Naive thymus-derived CD4-positive, alpha-beta T cell (primary cell): ENCODE measurements around the gene NDNF. TPM values are rescaled to one million over a fixed set of nuclear protein-coding genes. Genes with fewer than 3 reads are reported as not detected.

ENCODE experiments used
- ATAC-seq: fragments of 150-1000 bp; cut with Tn5 transposase; 2 replicates; pipeline ENCODE4 v1.10.0; 2021; ENCODE audit warnings: mild to moderate bottlenecking, moderate library complexity
- CTCF ChIA-PET: fragments of 350-600 bp; sonication (Branson Sonifier 250); formaldehyde crosslinking; loops from one replicate; lab custom pipeline; 2021; ENCODE audit warnings: antibody characterized with exemption; lab: Charles Lee
- POLR2A ChIA-PET: fragments of 350-600 bp; sonication (Branson Sonifier 250); formaldehyde crosslinking; loops from one replicate; lab custom pipeline; 2021; ENCODE audit warnings: antibody characterized with exemption, inconsistent platforms; lab: Charles Lee
- DNase-seq, 9 donors: peaks; one replicate each; pipeline versions ENCODE4 v3.0.0 to v3.0.0-alpha.2; 2020 to 2022; ENCODE audit warnings: mixed read lengths in 1 of 9
- H3K27ac ChIP-seq: one replicate; pipeline ENCODE4 v1.7.0; 2013; ENCODE audit warnings: mild to moderate bottlenecking, low read depth, low read length, moderate library complexity
- H3K27me3 ChIP-seq, 2 donors: one replicate each; pipeline ENCODE4 v1.7.0; 2013; ENCODE audit warnings: low read length in 2 of 2, mild to moderate bottlenecking in 2 of 2, moderate library complexity in 2 of 2; ENCODE audit not compliant: control insufficient read depth in 2 of 2, insufficient read depth in 2 of 2
- H3K36me3 ChIP-seq, 3 experiments: 1 replicate in 2 of 3; 2 replicates in 1 of 3; pipeline ENCODE4 v1.7.0; 2013; ENCODE audit warnings: low read length in 3 of 3, mild to moderate bottlenecking in 3 of 3, moderate library complexity in 1 of 3; ENCODE audit not compliant: insufficient read depth in 3 of 3, control insufficient read depth in 2 of 3
- H3K4me1 ChIP-seq, 2 donors: one replicate each; pipeline ENCODE4 v1.7.0; 2013; ENCODE audit warnings: low read length in 2 of 2, mild to moderate bottlenecking in 2 of 2, moderate library complexity in 1 of 2; ENCODE audit not compliant: control insufficient read depth in 2 of 2, insufficient read depth in 2 of 2
- H3K4me3 ChIP-seq: 2 replicates; pipeline ENCODE4 v1.7.0; 2013; ENCODE audit warnings: mild to moderate bottlenecking, low read length
- H3K9me3 ChIP-seq, 3 experiments: 1 replicate in 2 of 3; 2 replicates in 1 of 3; pipeline ENCODE4 v1.7.0; 2013; ENCODE audit warnings: low read length in 3 of 3; ENCODE audit not compliant: control insufficient read depth in 2 of 3
- H3K27ac Mint-ChIP-seq, 9 donors: one replicate each; pipeline ENCODE4 v1.8.0; 2020 to 2022; ENCODE audit warnings: mixed read lengths in 9 of 9, mild to moderate bottlenecking in 8 of 9, moderate library complexity in 5 of 9, inconsistent platforms in 2 of 9
- H3K27me3 Mint-ChIP-seq, 5 donors: one replicate each; pipeline ENCODE4 v1.8.0; 2021 to 2022; ENCODE audit warnings: mixed read lengths in 5 of 5, mild to moderate bottlenecking in 1 of 5
- H3K36me3 Mint-ChIP-seq, 5 donors: one replicate each; pipeline ENCODE4 v1.8.0; 2020 to 2022; ENCODE audit warnings: mixed read lengths in 5 of 5, mild to moderate bottlenecking in 3 of 5, inconsistent platforms in 1 of 5
- H3K4me1 Mint-ChIP-seq, 7 donors: one replicate each; pipeline ENCODE4 v1.8.0; 2020 to 2022; ENCODE audit warnings: mixed read lengths in 7 of 7, mild to moderate bottlenecking in 3 of 7, inconsistent platforms in 1 of 7
- H3K4me3 Mint-ChIP-seq, 10 donors: one replicate each; pipeline ENCODE4 v1.8.0; 2020 to 2022; ENCODE audit warnings: mild to moderate bottlenecking in 10 of 10, mixed read lengths in 10 of 10, moderate library complexity in 6 of 10, inconsistent platforms in 2 of 10
- H3K9me3 Mint-ChIP-seq, 11 donors: one replicate each; pipeline ENCODE4 v1.8.0; 2020 to 2022; ENCODE audit warnings: mixed read lengths in 11 of 11, mild to moderate bottlenecking in 4 of 11, inconsistent platforms in 1 of 11, moderate library complexity in 1 of 11
- intact Hi-C, 2 donors: fragments of 100-400 bp; cut with micrococcal nuclease; formaldehyde crosslinking; loops; one replicate each; pipeline ENCODE4 v1.15.1; 2023
- polyA plus RNA-seq, 2 donors: library from polyadenylated mRNA; unstranded; fragments of 300-500 nt; fragmentation: Illumina TruSeq; gene quantifications; one replicate each; pipeline ENCODE4 v1.2.3, GENCODE V29; 2021
- total RNA-seq, 6 experiments: library from RNA in 5 of 6; stranded (reverse) in 5 of 6; gene quantifications; 1 replicate in 5 of 6; 2 replicates in 1 of 6; pipeline ENCODE4 v1.2.3 and lab custom pipeline; 2021 to 2026

Gene NDNF
- total and polyA plus RNA-seq, 7 experiments from 2014 or later, result not detected

DNA sequence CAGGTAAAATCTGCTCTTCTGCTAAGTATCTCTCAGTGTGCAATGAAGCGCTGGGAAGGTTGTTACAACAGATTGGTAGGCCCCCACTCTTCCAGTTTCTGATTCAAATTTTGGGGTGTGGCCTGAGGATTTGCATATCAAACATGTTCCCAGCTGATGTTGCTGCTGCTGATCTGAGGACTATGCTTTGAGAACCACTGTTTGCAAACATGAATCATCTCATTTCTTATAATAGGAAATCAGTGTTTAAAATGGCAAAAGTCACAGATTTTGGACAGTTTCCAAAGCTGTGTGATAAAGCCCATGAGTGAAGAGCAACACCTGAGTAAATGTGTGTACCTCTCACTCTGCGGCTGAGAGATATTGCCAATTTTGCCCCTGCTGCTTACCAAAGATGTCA is 36.2 kb upstream of the NDNF start:
- no peak overlapping the region for H3K27ac Mint-ChIP-seq
- H3K27me3 ChIP-seq, result no peaks in the 10 kb centered on the region
- no peak for ATAC-seq
- H3K27me3 Mint-ChIP-seq, result peaks cover 0 to 55% (median 0%) of the 10 kb centered on the region in 5 donors
- H3K4me1 ChIP-seq, result peaks cover 0 to 3% of the 10 kb centered on the region in 2 donors
- DNase-seq, result no peak
- CTCF ChIA-PET, result interaction anchor here (2.3 kb wide), 1 partner anchor 10 kb away, joined by 13 read pairs; no protein-coding TSS in a partner anchor
- no peak overlapping the region for H3K27ac ChIP-seq
- intact Hi-C loops, result no loop called here
- H3K4me3 Mint-ChIP-seq, result no peak overlapping the region
- H3K36me3 ChIP-seq, result no peaks in the 10 kb centered on the region
- POLR2A ChIA-PET, result no interaction called here
- H3K9me3 Mint-ChIP-seq, result peaks cover 0 to 9% (median 3%) of the 10 kb centered on the region in 11 donors
- peaks cover 0 to 7% (median 0%) of the 10 kb centered on the region in 5 donors for H3K36me3 Mint-ChIP-seq
- H3K9me3 ChIP-seq, result no peaks in the 10 kb centered on the region
- H3K4me3 ChIP-seq, result no peak overlapping the region
- H3K4me1 Mint-ChIP-seq, result peaks cover 0 to 24% (median 17%) of the 10 kb centered on the region in 7 donors

DNA sequence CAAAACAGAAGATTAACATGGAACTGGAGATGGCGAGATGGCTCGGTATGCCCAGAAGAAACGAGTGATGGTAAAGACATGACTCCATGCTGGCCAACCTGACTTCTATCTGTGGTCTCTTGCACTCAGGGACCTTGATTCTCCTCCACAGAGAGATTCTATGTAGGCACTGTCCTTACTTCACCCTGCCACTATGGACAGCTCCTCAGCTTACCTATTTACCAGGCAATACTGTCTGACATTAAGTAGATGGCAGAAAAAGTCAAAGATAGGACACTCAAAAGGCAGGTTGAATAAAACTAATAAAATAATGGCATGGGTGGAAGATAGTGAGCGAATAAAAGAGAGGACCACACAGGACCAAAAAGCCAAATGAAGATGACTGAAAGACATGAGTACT is 35.2 kb upstream of the NDNF start:
- ChIA-PET CTCF (no interaction called here), POLR2A (no interaction called here)
- Histone ChIP-seq H3K4me1 (no peaks in the 10 kb centered on the region), H3K9me3 (no peaks in the 10 kb centered on the region), H3K4me3 (no peak overlapping the region), H3K27ac (no peak overlapping the region), H3K27me3 (no peaks in the 10 kb centered on the region), H3K36me3 (no peaks in the 10 kb centered on the region)
- Mint-ChIP-seq H3K27ac (no peak overlapping the region), H3K27me3 (peaks cover 0 to 64% (median 0%) of the 10 kb centered on the region in 5 donors), H3K4me1 (peaks cover 0 to 24% (median 13%) of the 10 kb centered on the region in 7 donors), H3K36me3 (peaks cover 0 to 7% (median 0%) of the 10 kb centered on the region in 5 donors), H3K9me3 (peaks cover 0 to 9% (median 3%) of the 10 kb centered on the region in 11 donors), H3K4me3 (no peak overlapping the region)
- DNase-seq (no peak), ATAC-seq (no peak)
- intact Hi-C loops, result no loop called here

DNA sequence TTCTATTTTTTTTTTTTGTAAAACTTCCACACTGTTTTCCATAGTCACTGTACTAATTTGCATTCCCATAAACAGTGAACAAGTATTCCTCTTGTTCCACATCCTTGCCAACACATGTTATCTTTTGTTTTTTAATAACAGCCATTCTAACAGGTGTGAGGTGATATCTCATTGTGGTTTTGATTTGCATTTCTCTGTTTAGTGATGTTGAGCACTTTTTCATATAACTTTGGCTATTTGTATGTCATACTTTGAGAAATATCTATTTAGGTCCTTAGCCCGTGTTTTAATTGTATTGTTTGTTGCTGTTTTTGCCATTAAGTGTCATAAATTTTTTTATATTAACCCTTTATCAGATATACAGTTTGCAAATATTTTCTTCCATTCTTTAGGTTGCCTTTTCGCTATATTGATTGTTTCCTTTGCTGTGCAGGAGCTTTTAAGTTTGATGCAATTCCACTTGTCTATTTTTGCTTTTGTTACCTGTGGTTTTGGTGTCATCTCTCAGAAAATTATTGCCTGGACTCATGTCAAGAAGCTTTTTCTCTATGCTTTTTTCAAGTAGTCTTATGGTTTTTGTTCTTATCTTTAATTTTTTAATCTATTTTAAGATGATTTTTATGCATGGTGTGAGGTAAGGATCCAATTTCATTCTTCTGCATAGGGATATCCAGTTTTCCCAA is 27.9 kb upstream of the NDNF start:
- H3K27ac Mint-ChIP-seq, result peak overlapping the region in 1 of 9 donors; percentile 13
- Histone ChIP-seq H3K27me3 (no peaks in the 10 kb centered on the region), H3K36me3 (no peaks in the 10 kb centered on the region), H3K27ac (no peak overlapping the region), H3K9me3 (no peaks in the 10 kb centered on the region), H3K4me1 (no peaks in the 10 kb centered on the region), H3K4me3 (no peak overlapping the region)
- H3K4me3 Mint-ChIP-seq, result no peak overlapping the region
- peaks cover 0 to 5% (median 0%) of the 10 kb centered on the region in 7 donors for H3K4me1 Mint-ChIP-seq
- ATAC-seq (no peak), DNase-seq (no peak)
- ChIA-PET POLR2A (interaction anchor here (0.8 kb wide), 1 partner anchor 9 kb away, joined by 4 read pairs; no protein-coding TSS in a partner anchor), CTCF (no interaction called here)
- H3K27me3 Mint-ChIP-seq, result peaks cover 0 to 56% (median 0%) of the 10 kb centered on the region in 5 donors
- no peaks in the 10 kb centered on the region for H3K36me3 Mint-ChIP-seq
- intact Hi-C loops, result no loop called here
- peaks cover 0 to 2% (median 0%) of the 10 kb centered on the region in 11 donors for H3K9me3 Mint-ChIP-seq

DNA sequence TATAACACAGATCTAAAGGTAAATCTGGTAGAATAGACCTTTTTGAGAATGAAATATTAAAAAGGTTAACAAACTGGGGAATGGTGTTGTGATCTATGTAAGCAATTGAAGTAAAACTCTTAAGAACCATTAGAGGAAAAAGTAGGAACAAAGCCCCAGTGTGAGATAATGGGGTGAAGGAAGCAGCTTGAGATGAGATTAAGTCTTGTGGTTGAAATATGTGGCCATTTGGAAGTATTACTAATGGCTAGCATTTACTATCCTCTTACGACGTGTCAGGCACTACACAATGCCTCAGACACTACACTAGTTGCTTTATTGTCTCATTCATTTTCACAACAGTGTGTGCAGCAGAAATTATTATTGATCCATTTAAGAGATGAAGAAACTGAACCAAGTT is 25.9 kb upstream of the NDNF start:
- Mint-ChIP-seq H3K36me3 (no peaks in the 10 kb centered on the region), H3K27me3 (peaks cover 0 to 45% (median 0%) of the 10 kb centered on the region in 5 donors), H3K9me3 (no peaks in the 10 kb centered on the region), H3K4me3 (no peak overlapping the region), H3K4me1 (peaks cover 0 to 5% (median 0%) of the 10 kb centered on the region in 7 donors), H3K27ac (no peak overlapping the region)
- Histone ChIP-seq H3K9me3 (no peaks in the 10 kb centered on the region), H3K4me1 (no peaks in the 10 kb centered on the region), H3K36me3 (no peaks in the 10 kb centered on the region), H3K4me3 (no peak overlapping the region), H3K27ac (no peak overlapping the region), H3K27me3 (no peaks in the 10 kb centered on the region)
- ChIA-PET CTCF (interaction anchor here (1.0 kb wide), 1 partner anchor 210 kb away, joined by 3 read pairs; no protein-coding TSS in a partner anchor), POLR2A (no interaction called here)
- no peak for DNase-seq
- intact Hi-C loops, result loop anchor here (5.0 to 10.0 kb wide), 2 partner anchors 253 to 256 kb away; no protein-coding TSS in a partner anchor
- no peak for ATAC-seq

DNA sequence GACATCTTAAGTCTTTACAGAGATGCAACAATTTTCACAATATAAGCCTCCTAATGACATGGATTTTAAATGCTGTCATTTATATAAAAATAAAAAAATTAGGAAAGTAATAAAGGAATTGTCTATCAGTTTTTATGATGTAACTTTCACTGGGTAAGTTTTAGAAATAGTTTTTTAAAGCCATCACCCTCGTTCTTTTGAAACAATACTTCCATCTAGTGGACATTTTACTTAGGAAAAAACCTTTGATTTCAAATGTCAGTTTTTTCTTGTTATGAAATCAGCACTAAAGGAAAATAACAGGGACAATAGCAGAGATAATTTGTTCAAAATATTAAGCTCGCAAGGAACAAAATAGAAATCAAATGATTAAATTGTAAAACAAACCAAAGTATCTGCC is 24.3 kb upstream of the NDNF start:
- ChIA-PET POLR2A (interaction anchor here (0.6 kb wide), 1 partner anchor 178 kb away, joined by 5 read pairs; no protein-coding TSS in a partner anchor), CTCF (interaction anchor here (0.6 to 1.4 kb wide), 5 partner anchors 14 to 96 kb away, joined by 3 to 6 read pairs (median 4); no protein-coding TSS in a partner anchor)
- Histone ChIP-seq H3K9me3 (no peaks in the 10 kb centered on the region), H3K27me3 (no peaks in the 10 kb centered on the region), H3K36me3 (no peaks in the 10 kb centered on the region), H3K4me1 (no peaks in the 10 kb centered on the region), H3K27ac (no peak overlapping the region), H3K4me3 (no peak overlapping the region)
- Mint-ChIP-seq H3K4me1 (peaks cover 0 to 5% (median 0%) of the 10 kb centered on the region in 7 donors), H3K27me3 (peaks cover 0 to 30% (median 0%) of the 10 kb centered on the region in 5 donors), H3K9me3 (no peaks in the 10 kb centered on the region), H3K27ac (no peak overlapping the region), H3K4me3 (no peak overlapping the region), H3K36me3 (no peaks in the 10 kb centered on the region)
- intact Hi-C loops, result loop anchor here (1.0 to 10.0 kb wide), 10 partner anchors 46 to 1025 kb away; partner anchors contain the start of gene PRDM5 (in 1 of the 2)
- DNase-seq (peak in 5 of 9 donors; percentile 29 to 52 (median 41)), ATAC-seq (no peak)

DNA sequence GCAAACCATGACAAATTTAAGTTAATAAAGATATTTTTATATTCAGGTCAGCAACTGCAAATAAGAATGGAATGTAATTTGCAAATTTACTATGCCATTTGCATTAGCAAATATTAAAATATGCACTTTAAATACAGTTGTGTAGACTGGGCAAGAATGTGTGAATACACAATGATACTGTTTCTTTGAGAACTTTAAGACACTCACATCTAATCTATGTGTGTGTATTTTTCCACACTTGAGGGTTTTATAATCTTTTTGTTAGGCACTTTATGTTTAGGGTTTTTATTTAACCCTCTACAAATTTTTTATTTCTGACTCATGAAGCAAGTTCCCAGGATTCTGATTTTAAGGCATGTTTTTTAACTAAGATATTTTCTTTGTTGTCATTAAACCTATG is 23.9 kb upstream of the NDNF start:
- no peak for DNase-seq
- Mint-ChIP-seq H3K4me3 (no peak overlapping the region), H3K9me3 (no peaks in the 10 kb centered on the region), H3K36me3 (no peaks in the 10 kb centered on the region), H3K4me1 (peaks cover 0 to 5% (median 0%) of the 10 kb centered on the region in 7 donors), H3K27me3 (peaks cover 0 to 26% (median 0%) of the 10 kb centered on the region in 5 donors), H3K27ac (no peak overlapping the region)
- POLR2A ChIA-PET, result interaction anchor here (0.6 kb wide), 1 partner anchor 178 kb away, joined by 5 read pairs; no protein-coding TSS in a partner anchor
- Histone ChIP-seq H3K4me3 (no peak overlapping the region), H3K27ac (no peak overlapping the region), H3K9me3 (no peaks in the 10 kb centered on the region), H3K27me3 (no peaks in the 10 kb centered on the region), H3K36me3 (no peaks in the 10 kb centered on the region), H3K4me1 (no peaks in the 10 kb centered on the region)
- CTCF ChIA-PET, result interaction anchor here (0.6 to 1.3 kb wide), 4 partner anchors 26 to 941 kb away, joined by 3 to 7 read pairs (median 5); no protein-coding TSS in a partner anchor
- intact Hi-C loops, result loop anchor here (1.0 to 10.0 kb wide), 10 partner anchors 45 to 1025 kb away; partner anchors contain the start of gene PRDM5 (in 1 of the 2)
- no peak for ATAC-seq
